MG63 (cell line): ENCODE results near the gene COL23A1. TPM values are rescaled to one million over a fixed set of nuclear protein-coding genes. Genes with fewer than 3 reads are reported as not detected.
A peak's percentile ranks its signal among the peaks of the same experiment; 100 is the strongest.
"Not testable (repeated sequence)": the region's sequence is repeated elsewhere in the genome, so short reads cannot be mapped to it uniquely, and the experiment has no call there.

Source experiments
- DNase-seq: peaks from one replicate; pipeline ENCODE4 v3.0.0-alpha.2; 2020
- H3K27me3 ChIP-seq: fragments of 250-450 bp; sonication (Bioruptor Pico); 2 replicates; pipeline ENCODE4 v1.5.1; 2020; ENCODE audit warnings: mild to moderate bottlenecking, moderate library complexity
- H3K36me3 ChIP-seq: fragments of 250-450 bp; sonication (Bioruptor Pico); 2 replicates; pipeline ENCODE4 v1.5.1; 2020; ENCODE audit warnings: mild to moderate bottlenecking, moderate library complexity
- H3K4me3 ChIP-seq: fragments of 250-450 bp; sonication (Bioruptor Pico); 2 replicates; pipeline ENCODE4 v1.5.1; 2020; ENCODE audit warnings: mild to moderate bottlenecking, moderate library complexity
- H3K9me3 ChIP-seq: fragments of 250-450 bp; sonication (Bioruptor Pico); 2 replicates; pipeline ENCODE4 v1.5.1; 2020; ENCODE audit warnings: mild to moderate bottlenecking, moderate library complexity
- total RNA-seq: library from RNA; depleted of rRNA; stranded (reverse); fragments of >200 nt; shearing (Covaris generic); gene quantifications from 2 replicates; pipeline ENCODE4 v1.2.3, GENCODE V29; 2014; ENCODE audit warnings: low replicate concordance

Gene COL23A1
- total RNA-seq, 1 experiment from 2014 or later = 107 TPM

DNA sequence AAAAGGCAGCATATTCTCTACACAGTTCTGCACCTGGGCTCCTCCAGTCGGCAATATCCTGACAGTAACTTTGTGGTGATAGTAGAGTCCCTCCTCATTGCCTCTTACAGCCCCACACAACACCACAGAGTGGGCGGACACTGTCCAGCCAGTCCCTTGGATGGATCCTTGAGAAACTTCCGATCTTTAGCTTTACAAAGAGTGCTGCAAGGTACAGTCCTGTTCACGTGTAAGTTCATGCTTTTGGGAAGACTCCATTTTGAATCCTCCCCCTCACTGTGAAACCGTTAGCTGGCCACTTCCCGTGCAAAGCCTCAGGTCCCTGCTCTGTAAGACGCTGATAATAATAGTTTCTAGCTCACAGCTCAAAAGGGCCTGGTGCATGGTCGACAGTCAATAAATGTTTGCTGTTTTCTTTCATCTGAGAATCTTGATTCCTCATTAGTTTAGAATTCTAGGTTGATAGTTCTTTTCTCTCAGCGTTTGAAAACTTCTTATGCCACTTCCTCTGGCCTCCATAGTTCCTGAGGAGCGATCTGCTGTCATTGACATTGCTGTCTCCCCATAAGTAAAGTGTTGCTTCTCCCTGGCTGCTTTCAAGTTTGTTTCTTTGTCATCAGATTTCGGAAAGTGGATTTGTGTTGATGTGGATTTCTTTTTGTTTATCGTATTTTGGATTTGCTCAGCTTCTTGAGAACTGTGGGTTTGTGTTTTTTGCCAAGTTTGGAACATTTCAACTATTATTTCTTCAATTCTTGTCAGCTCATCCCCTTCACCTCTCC, 82.9 kb downstream of the COL23A1 start:
- no peaks in the 10 kb centered on the region for H3K27me3 ChIP-seq
- peaks cover 69% of the 10 kb centered on the region for H3K36me3 ChIP-seq
- no peak for DNase-seq
- peaks cover 40% of the 10 kb centered on the region for H3K9me3 ChIP-seq
- H3K4me3 ChIP-seq = no peak overlapping the region

DNA sequence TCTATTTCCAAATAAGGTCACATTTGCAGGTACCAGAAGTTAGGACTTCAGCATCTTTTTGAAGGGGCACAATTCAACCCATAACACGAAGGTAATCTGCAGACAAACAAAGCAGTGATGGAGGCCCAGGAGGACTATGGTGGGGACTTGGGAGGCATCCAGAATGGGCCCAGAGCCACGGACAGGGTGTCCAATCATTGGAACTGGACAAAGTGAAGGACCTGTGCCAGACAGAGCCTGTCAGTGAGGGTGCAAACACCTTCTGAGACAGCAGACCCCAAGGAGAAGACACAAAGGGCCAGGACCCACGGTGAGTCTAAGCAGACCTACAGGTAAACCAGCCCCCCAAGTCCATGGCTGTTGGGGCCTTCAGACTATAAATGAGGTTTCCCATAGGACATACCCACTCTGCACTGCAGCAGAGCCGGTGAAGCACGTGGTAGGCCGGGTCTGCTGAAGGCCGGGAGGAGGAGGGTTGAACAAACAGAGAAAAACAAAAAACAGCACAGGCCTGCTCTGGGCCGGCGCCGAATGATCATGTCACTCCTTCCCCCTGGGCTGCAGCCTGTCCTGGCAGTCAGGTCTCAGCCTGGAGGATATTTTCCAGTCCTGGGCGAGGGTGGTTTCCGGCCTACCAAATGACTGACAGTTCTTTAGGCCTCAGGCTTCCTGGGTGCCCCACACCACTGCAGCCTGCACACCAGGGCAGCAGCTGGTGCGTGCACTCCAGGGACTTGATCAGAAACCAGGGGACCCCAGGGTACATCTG, 84.4 kb downstream of the COL23A1 start:
- Histone ChIP-seq H3K4me3 (no peak overlapping the region), H3K27me3 (no peaks in the 10 kb centered on the region), H3K9me3 (peaks cover 40% of the 10 kb centered on the region), H3K36me3 (peaks cover 64% of the 10 kb centered on the region)
- no peak for DNase-seq

DNA sequence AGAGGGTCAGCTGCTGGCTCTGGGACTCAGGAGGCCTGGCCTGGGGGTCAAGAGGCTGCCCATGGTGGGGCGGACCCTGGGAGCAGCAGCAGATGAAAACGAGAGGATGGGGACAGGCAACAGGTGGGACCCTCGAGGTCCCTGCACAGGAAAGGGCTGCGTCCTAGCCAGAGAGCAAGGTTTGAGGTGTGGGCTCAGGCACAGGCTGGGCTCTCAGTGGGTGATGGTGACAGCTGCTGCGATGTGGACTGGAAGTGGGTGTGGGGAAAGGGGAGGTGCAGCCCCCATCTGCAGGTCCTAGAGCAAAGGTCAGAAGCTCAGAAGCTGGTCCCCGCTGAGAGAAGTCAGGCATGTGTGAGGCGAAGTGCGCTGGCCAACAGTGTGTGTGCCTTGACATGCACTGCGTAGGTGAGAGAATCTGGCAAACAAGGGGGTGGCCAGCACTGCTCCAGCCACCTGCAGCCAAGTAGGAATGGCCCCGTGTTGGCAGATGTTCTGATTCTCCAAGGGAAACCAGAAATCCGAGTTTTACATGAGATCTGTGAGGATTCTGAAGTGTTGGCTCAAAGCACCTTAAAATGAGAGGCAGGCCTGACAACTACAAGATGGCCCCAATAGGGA, 85.7 kb downstream of the COL23A1 start:
- Histone ChIP-seq H3K4me3 (no peak overlapping the region), H3K27me3 (no peaks in the 10 kb centered on the region), H3K9me3 (peaks cover 28% of the 10 kb centered on the region), H3K36me3 (peaks cover 58% of the 10 kb centered on the region)
- no peak for DNase-seq

DNA sequence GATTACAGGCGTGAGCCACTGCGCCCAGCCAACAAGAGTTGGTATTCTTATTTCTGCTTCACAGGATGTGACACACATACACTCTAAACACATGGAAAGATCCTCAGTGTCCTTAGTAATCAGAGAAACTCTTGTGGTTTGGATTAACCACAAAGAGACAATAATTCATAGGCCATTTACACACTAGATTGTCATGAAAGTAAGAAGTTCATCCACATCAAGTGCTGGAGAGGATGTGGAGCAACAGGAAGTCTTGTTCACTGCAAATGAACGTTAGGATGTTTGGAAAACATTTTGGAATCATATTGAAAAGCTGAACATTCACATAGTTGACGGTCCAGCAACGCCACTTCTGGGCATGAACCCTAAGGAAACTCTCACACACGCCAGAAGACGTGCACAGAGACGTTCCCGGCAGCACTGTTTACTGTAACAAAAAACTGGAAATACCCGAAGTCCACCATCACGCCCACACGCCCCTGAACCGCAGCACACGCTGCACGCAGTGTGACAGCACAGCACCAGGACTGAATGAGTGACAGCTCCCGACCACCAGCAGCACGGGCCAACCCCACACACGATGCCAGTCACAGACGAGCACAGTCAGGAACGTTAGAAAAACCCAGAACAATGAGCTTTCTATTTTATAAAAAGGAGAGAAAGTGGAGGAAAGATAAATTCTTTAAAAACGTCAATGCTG, 87.6 kb downstream of the COL23A1 start:
- Histone ChIP-seq H3K9me3 (peaks cover 15% of the 10 kb centered on the region), H3K27me3 (no peaks in the 10 kb centered on the region), H3K36me3 (peaks cover 44% of the 10 kb centered on the region), H3K4me3 (no peak overlapping the region)
- DNase-seq = no peak

DNA sequence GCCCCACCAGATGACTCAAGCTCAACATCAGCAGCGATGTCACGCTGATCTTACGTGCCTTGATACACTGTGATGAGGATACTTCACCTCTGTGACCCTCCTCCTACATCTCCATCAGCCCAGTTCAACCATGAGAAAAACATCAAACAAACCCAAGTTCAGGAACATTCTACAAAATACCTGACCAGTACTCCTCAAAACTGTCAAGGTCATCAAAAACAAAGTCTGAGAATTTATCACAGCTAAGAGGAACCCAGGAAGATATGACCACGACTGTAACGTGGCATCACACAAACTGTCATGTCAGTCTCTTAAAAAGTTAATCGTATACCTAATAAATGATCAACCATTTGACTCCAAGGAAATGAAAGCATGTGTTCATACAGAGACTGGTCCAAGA, 90.8 kb downstream of the COL23A1 start:
- Histone ChIP-seq H3K4me3 (no peak overlapping the region), H3K36me3 (peaks cover 46% of the 10 kb centered on the region), H3K27me3 (no peaks in the 10 kb centered on the region), H3K9me3 (peaks cover 10% of the 10 kb centered on the region)
- no peak for DNase-seq

DNA sequence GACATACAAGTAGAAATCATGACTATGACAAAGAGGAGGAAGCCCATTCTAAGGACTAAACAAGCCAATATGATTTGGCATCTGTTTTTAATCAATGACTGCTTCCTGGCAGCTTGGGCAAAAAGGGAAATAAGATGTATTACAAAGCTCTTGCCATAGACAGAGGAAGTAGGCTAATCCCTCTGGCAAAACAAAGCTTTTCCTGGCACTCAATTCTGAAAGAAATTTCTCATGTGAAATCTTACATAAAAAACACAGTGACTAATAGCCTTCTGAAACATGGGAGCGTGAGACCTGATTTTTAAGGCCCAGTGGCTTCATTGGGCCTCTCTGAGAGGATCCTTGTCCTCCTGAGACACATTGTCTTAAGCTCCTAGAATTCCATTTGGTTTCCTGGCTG, 93.6 kb downstream of the COL23A1 start:
- peaks cover 5% of the 10 kb centered on the region for H3K9me3 ChIP-seq
- H3K36me3 ChIP-seq = peaks cover 45% of the 10 kb centered on the region
- H3K27me3 ChIP-seq = no peaks in the 10 kb centered on the region
- peak; percentile 65 for DNase-seq
- H3K4me3 ChIP-seq = no peak overlapping the region

DNA sequence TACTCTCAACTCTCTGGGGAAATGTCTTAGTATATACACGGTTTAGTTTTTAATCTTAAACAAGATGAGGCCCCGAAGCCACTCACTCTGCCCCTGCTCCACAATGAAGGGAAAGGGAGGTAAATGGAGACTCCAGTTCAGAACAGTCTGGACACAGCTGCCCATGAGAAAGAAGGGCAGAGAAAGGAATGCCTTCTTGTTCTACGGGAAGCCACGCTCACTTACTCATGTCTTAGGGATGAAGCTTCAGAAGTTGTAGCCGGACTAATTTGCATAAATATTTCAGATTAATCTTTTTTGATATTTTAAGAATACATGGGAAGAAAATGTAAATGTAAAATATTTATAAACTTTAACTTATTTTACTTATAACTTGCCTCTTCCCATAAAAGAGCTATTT, 94.0 kb downstream of the COL23A1 start:
- DNase-seq = no peak
- no peak overlapping the region for H3K4me3 ChIP-seq
- H3K9me3 ChIP-seq = peaks cover 5% of the 10 kb centered on the region; the same call in 1 of the 2 replicates

DNA sequence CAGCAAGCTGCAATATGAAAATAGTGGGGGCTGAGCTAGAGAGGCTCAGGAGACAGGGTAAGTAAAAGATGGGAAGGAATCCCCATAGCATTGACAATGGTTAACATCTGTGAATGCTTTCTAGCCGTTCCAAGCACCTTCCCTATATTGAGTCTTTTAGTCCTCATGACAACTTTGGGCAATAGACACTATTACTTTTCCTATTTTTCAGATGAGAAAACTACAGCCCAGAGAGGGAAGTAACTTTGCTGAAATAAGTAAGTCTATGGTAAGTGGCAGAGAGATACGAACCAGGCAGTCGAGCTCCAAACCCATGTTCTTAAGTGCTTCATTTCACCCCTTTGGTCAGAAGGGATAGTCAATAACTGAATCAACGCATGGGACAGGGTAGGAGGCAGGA, 94.5 kb downstream of the COL23A1 start:
- no peak for DNase-seq
- peaks cover 5% of the 10 kb centered on the region; the same call in 1 of the 2 replicates for H3K9me3 ChIP-seq
- no peaks in the 10 kb centered on the region for H3K27me3 ChIP-seq
- H3K36me3 ChIP-seq = peaks cover 44% of the 10 kb centered on the region
- H3K4me3 ChIP-seq = no peak overlapping the region

More for the DNA sequence above, 94.0 kb downstream of the COL23A1 start:
- Histone ChIP-seq H3K27me3 (no peaks in the 10 kb centered on the region), H3K36me3 (peaks cover 44% of the 10 kb centered on the region)

DNA sequence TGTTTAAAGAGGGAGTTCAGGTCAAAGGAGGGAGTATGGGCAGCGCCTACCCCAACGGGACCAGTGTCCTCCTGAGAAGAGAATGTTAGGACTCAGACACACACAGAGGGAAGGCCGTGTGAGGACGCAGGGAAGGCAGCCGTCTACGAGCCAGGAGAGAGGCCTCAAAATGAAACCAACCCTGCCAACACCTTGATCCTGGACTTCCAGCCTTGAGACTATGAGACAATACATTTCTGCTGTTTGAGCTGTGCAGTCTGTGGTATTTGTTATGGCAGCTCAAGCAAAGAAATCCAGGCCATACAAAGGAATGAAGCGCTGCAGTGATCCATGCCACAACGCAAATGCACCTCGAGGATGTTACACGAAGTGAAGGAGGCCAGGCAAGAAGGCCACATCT, 97.9 kb downstream of the COL23A1 start:
- Histone ChIP-seq H3K27me3 (no peaks in the 10 kb centered on the region), H3K36me3 (peaks cover 37% of the 10 kb centered on the region), H3K9me3 (no peaks in the 10 kb centered on the region), H3K4me3 (no peak overlapping the region)
- DNase-seq = no peak

DNA sequence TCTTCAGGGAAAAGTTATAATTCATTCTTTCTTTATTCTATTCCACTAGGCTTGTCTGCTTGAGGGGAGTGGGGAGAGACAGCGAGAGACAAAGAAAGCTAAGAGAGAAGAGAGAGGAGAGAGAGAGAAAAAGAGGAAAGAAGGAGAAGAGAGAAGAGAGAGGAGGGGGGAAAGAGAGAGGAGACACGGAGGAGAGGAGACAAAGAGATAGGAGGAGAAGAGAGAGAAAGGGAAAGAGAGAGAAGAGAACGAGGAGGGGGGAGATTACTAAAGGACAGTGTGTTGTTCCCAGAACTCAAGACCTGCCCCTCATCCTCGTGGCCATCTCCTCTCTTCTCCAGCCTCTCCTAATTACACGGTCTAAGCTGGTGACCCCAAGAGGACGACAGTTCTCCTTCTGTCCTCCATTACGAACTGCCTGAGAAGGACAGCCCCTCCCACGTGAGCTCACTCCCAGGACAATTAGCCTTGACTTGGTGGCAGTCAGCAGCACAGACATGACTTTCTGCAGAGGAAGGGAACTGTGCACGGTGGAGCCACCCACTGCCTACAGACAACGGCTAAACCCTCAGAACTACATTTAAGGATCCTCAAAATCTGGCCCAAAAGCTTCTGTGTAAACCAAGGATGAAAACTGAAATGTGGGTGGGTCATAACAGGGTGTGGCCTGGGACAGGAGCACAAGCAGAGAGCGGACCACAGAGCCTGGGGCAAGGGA, 99.1 kb downstream of the COL23A1 start:
- no peak for DNase-seq
- Histone ChIP-seq H3K36me3 (peaks cover 39% of the 10 kb centered on the region), H3K27me3 (no peaks in the 10 kb centered on the region), H3K9me3 (no peaks in the 10 kb centered on the region), H3K4me3 (no peak overlapping the region)

DNA sequence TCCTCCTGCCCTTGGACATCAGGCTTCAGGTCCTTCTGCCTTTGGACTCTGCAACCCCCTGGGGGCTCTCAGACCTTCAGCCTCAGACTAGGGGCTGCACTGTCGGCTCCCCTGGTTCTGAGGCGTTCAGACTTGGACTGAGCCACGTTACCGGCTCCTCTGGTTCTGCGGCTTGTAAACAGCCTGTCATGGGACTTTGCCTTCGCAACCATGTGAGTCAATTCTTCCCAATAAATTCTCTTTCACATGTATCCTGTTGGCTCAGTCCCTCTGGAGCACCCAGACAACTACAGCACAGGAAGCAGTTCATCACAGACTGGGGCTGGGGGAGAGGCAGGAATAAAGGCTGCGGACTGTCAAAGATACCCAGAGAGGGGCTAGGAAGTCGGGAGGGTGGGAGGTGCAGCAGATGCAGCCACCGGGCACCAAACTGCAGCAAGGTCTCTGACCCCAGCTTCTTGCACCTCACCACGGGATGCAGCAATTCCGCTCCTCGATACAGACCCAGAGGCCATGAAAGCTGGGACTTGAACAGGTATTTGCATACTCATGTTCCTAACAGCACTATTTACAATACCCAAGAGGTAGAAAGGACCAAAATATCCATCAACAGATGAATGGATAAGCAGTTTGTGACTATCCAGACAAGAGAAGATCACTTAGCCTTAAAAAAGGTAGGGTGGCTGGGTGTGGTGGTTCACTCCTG, 100.8 kb downstream of the COL23A1 start:
- Histone ChIP-seq H3K9me3 (no peaks in the 10 kb centered on the region), H3K27me3 (no peaks in the 10 kb centered on the region), H3K36me3 (peaks cover 44% of the 10 kb centered on the region), H3K4me3 (no peak overlapping the region)
- DNase-seq = no peak

DNA sequence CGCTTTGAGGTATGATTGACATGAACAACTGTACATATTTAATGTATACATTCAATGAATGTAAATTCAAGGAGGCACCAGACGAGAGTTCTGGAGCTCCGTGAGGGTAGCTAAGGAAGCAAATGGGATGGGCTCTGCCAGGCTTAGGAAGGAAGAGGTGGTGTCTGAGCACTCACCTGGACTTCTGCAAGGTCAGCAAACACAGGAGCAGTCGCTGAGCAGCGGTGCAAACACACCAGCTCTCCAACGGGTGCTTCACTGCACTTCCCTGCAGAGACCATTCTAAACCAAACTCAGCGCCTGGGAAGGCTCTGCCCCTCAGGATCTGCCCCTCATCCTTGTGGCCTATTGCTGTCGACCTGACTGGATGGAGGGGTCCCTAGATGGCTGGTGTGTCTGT, 101.5 kb downstream of the COL23A1 start:
- no peaks in the 10 kb centered on the region for H3K9me3 ChIP-seq
- DNase-seq = no peak
- H3K4me3 ChIP-seq = no peak overlapping the region
- peaks cover 41% of the 10 kb centered on the region for H3K36me3 ChIP-seq
- H3K27me3 ChIP-seq = no peaks in the 10 kb centered on the region

DNA sequence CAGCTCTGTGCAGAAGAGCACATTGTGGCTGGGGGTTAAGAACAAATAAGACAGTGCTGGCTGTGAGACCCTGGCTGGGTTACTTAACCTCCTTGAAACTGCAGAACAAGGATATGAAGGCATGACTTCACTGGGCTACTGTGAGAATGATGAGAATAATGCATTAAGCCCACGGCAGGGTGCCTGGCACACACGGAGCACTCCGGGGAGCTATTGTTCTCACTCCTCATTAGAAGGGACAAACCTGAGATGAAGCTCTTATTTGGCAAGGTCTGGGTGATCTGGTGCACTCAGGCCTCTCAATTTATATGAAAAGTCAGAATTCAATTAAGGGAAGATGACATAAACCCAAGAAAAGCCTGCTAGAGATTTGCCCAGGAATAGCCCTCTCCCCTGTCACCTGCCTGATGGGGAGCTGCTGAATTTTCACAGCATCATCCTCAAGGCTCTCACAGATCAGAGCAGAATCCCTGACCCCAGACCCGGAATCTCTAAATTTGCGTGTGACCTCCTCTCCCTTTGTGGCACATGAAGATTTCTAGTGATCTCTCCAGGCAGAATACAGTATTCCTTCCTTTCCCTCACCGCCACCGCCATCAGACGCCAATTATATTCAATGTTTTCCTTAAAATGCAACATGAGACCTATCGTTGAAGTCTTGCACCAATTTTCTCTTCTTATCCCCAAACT, 102.1 kb downstream of the COL23A1 start:
- no peaks in the 10 kb centered on the region for H3K9me3 ChIP-seq
- peak; percentile 75 for DNase-seq
- no peak overlapping the region for H3K4me3 ChIP-seq
- peaks cover 38% of the 10 kb centered on the region for H3K36me3 ChIP-seq
- H3K27me3 ChIP-seq = no peaks in the 10 kb centered on the region

DNA sequence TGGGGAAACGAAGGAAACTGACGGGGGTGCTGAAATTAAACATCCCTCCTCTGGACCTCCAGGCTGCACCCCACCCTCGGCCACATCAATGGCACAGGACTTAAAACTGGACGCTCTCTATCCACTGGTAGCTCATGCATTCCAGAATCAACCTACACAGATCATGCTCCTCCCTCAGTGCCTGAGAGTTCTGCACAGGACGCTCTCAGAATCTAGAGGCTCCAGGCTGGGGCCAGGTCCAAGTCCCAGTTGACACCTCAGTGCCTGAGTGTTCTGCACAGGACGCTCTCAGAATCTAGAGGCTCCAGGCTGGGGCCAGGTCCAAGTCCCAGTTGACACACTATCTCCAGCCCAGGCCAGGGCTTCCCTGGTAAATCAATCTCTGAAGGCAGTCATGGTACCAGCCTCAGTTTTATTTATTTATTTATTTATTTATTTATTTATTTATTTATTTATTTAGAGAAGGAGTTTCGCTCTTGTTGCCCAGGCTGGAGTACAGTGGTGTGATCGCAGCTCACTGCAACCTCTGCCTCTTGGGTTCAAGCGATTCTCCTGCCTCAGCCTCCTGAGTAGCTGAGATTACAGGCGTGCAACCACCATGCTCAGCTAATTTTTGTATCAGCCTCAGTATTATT, 103.2 kb downstream of the COL23A1 start:
- H3K27me3 ChIP-seq, H3K4me3 ChIP-seq, H3K9me3 ChIP-seq, DNase-seq: not testable (repeated sequence)
- peaks cover 28% of the 10 kb centered on the region for H3K36me3 ChIP-seq

DNA sequence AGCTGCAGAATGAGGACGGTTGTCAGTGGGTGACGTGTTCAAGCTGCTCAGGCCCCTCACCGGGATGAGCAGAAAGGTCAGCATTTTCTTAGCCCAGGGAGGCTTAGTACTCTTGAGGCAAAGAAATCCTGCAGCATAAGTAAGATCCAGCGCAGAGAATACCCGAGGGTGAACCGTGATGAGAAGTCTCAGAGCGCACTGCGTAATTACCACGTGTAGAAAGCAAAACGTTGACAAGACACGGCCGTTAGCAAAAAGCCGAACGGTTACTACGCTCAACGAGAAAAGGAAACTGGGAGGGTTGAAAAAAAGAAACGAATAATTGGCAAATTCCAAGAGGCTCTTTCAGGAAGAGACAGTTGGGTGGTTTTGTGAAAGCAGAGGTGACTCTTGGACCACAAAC, 104.0 kb downstream of the COL23A1 start:
- no peak overlapping the region for H3K4me3 ChIP-seq
- no peaks in the 10 kb centered on the region for H3K27me3 ChIP-seq
- peaks cover 26% of the 10 kb centered on the region for H3K36me3 ChIP-seq
- no peaks in the 10 kb centered on the region for H3K9me3 ChIP-seq
- DNase-seq = no peak
